ENCODE data around the gene RIPK1.
A peak's percentile ranks its signal among the peaks of the same experiment; 100 is the strongest.
"Not testable (repeated sequence)": the region's sequence is repeated elsewhere in the genome, so short reads cannot be mapped to it uniquely, and the experiment has no call there.

RIPK1 gene

GRCh38 chr6:3045777-3046176 is 22.5 kb upstream of the RIPK1 start:
- DNase-seq (ENCODE audit: low spot score) = no peak

GRCh38 chr6:3046295-3046694 is 22.0 kb upstream of the RIPK1 start:
- DNase-seq (ENCODE audit: low spot score) = no peak

- DNase-seq (ENCODE audit: low spot score) = not testable (repeated sequence)
These were observed 20.3 kb upstream of the RIPK1 start for GRCh38 chr6:3048009-3048408.

- no peak for DNase-seq (ENCODE audit: low spot score)
These were observed 15.6 kb upstream of the RIPK1 start for GRCh38 chr6:3052481-3053230.

- no peak for DNase-seq (ENCODE audit: low spot score)
These were observed 15.1 kb upstream of the RIPK1 start for GRCh38 chr6:3053231-3053508.

- DNase-seq (ENCODE audit: low spot score) = not testable (repeated sequence)
These were observed 13.8 kb upstream of the RIPK1 start for GRCh38 chr6:3054229-3055157.

- DNase-seq (ENCODE audit: low spot score) = not testable (repeated sequence)
These were observed 13.2 kb upstream of the RIPK1 start for GRCh38 chr6:3055158-3055499.

GRCh38 chr6:3057063-3057770 is 11.1 kb upstream of the RIPK1 start:
- no peak for DNase-seq (ENCODE audit: low spot score)

- no peak for DNase-seq (ENCODE audit: low spot score)
These were observed 9.3 kb upstream of the RIPK1 start for GRCh38 chr6:3058957-3059356.

GRCh38 chr6:3060092-3060491 is 8.2 kb upstream of the RIPK1 start:
- not testable (repeated sequence) for DNase-seq (ENCODE audit: low spot score)

- DNase-seq (ENCODE audit: low spot score) = peak; percentile 75
These were observed 6.8 kb upstream of the RIPK1 start for GRCh38 chr6:3061501-3061941.

- not testable (repeated sequence) for DNase-seq (ENCODE audit: low spot score)
These were observed 5.0 kb upstream of the RIPK1 start for GRCh38 chr6:3063340-3063732.

GRCh38 chr6:3063733-3064700 is 4.3 kb upstream of the RIPK1 start:
- DNase-seq (ENCODE audit: low spot score) = peak; percentile 93

GRCh38 chr6:3071568-3071967 is 3.3 kb downstream of the RIPK1 start:
- no peak for DNase-seq (ENCODE audit: low spot score)

GRCh38 chr6:3072798-3073197 is 4.5 kb downstream of the RIPK1 start:
- no peak for DNase-seq (ENCODE audit: low spot score)

- DNase-seq (ENCODE audit: low spot score) = no peak
These were observed 5.1 kb downstream of the RIPK1 start for GRCh38 chr6:3073382-3073781.

- DNase-seq (ENCODE audit: low spot score) = no peak
These were observed 7.4 kb downstream of the RIPK1 start for GRCh38 chr6:3075772-3076113.

- DNase-seq (ENCODE audit: low spot score) = no peak
These were observed 8.0 kb downstream of the RIPK1 start for GRCh38 chr6:3076320-3076719.

GRCh38 chr6:3077430-3077829 is 9.1 kb downstream of the RIPK1 start:
- DNase-seq (ENCODE audit: low spot score) = no peak

- DNase-seq (ENCODE audit: low spot score) = not testable (repeated sequence)
These were observed 10.7 kb downstream of the RIPK1 start for GRCh38 chr6:3078952-3079351.

- no peak for DNase-seq (ENCODE audit: low spot score)
These were observed 11.4 kb downstream of the RIPK1 start for GRCh38 chr6:3079682-3080081.

- DNase-seq (ENCODE audit: low spot score) = no peak
These were observed 13.7 kb downstream of the RIPK1 start for GRCh38 chr6:3081960-3082359.

All from LoVo (cell line).